T-helper 2 cell (primary cell): ENCODE data around the gene CRTC1.
"Not testable (repeated sequence)": the region's sequence is repeated elsewhere in the genome, so short reads cannot be mapped to it uniquely, and the experiment has no call there.

Source experiments
- DNase-seq, 5 experiments: peaks; one replicate each; pipeline versions ENCODE4 v3.0.0 to v3.0.0-alpha.2; 2012 to 2022

The CRTC1 gene

DNA sequence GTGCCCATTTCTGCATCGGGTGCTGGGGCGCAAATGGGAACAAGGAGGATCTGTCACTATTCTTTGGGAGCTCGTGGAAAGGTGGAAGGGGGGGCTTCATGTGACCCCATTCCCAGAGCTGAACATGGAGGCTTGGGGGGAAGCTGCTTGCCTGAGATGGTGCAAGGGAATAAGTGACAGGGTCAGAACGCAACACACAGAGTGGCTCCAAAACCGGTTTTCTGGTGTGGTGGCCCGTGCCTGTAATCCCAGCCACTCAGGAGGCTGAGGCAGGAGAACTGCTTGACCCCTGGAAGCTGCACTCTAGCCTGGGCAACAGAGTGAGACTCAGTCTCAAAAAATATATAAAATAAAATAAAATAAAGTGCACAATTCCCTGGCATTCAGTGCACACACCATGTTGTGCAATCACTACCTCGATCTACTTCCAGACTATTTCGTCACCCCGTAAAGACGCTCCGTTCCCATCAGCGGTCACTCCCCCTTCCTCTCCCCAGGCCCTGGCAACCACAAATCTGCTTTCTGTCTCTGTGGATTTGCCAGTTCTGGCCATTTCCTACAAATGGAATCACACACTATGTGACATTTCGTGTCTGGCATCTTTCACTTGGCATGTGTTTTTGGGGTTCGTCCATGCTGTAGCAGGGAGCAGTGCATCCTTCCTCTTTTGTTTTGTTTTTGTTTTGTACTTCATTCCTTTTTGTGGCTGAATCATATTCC is 125.8 kb downstream of the CRTC1 start:
- DNase-seq: no peak

DNA sequence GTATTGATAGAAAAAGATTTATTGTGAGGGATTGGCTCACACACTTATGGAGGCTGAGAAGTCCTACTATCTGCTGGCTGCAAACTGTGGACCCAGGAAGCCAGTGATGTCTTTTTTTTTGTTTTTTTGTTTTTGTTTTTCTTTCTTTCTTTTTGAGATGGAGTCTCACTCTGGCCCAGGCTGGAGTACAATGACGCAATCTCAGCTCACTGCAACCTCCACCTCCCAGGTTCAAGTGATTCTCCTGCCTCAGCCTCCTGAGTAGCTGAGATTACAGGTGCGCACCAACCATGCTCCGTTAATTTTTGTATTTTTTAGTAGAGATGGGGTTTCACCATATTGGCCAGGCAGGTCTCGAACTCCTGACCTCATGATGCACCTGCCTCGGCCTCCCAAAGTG is 128.2 kb downstream of the CRTC1 start:
- not testable (repeated sequence) for DNase-seq

DNA sequence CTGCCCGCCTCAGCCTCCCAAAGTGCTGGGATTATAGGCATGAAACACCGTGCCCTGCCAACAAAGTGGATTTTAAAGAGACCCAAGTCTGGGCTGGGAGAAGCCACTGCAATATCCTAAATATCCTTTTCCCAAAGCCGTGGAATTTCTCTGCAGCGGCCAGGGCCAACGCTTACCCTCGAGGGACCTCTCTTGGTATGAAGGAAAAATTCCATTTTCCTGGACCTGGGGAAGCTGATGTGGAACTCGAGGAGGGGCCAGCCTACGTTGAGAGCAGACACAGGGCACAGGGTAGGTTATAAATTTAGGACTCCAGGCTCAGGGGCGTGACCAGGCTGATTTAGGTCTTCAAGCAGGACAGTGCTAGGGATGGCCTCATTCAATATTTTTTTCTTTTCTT is 130.6 kb downstream of the CRTC1 start:
- DNase-seq: no peak

- no peak for DNase-seq
Measured at GRCh38 chr19:18815673-18816072, 132.2 kb downstream of the CRTC1 start.

DNA sequence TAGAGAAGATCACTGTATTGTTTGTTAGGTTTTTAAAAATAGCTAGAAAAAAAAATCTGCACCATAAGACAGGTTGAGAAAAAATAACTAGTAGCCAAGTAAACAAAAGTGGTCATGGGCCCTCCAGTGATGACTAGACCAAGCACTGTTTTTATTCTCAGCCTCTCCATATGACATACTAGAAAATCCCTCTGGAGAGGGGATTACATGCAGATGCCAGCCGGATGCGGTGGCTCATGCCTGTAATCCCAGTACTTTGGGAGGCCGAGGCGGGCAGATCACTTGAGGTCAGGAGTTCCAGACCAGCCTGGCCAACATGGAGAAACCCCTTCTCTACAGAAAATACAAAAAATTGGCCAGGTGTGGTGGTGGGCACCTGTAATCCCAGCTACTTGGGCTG is 133.2 kb downstream of the CRTC1 start:
- not testable (repeated sequence) for DNase-seq

GRCh38 chr19:18817574-18817973 is 134.1 kb downstream of the CRTC1 start:
- no peak for DNase-seq

GRCh38 chr19:18828786-18829185 is 145.3 kb downstream of the CRTC1 start:
- DNase-seq: no peak

DNA sequence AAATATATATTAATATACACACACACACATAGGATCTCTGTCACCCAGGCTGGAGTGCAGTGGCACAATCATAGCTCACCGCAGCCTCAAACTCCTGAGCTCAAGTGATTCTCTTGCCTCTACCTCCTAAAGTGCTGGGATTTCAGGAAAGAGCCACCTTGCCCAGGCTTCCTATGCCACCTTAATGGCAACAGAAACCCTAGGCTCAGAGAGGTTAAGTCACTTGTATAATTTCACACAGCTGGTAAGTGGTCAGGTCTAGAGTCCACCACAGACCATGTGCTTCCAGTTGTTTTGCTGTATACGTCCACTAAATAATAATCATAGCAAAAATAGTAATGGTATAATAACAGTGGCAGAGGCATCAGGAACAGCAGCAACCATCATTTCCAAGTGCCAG is 147.0 kb downstream of the CRTC1 start:
- no peak for DNase-seq

DNA sequence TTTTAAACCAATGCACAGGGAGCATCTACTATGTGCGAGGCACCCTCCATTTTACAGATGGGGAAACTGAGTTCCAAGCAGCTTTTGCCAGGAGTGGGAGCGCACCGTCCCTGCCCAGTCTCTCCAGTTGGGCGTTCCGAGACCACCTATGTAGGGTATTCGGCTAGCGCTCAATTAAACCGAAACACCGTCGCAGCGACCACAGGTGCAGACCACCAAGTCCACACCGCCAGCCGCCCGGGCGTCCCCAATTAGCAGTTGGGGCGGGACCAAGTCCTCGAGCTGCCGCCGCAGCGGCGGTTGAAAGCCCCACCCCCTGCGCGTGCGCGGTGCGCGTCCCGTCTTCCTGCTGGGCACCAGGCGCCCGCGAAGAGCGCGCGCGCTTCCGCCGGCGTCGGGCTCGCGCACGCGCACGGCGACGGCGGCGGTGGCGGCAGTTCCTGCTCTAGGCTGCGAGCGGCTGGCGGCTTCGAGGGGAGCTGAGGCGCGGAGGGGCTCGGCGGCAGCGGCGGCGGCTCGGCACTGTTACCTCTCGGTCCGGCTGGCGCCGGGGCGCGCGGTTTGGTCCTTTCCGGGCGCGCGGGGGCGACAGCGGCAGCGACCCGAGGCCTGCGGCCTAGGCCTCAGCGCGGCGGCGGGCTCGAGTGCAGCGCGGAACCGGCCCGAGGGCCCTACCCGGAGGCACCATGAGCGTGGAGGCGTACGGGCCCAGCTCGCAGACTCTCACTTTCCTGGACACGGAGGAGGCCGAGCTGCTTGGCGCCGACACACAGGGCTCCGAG is 148.2 kb downstream of the CRTC1 start, which contains the start of gene UPF1:
TSS of gene UPF1 (plus strand) at position 436 of the 782 bp plus-strand sequence. CDS start at position 687, 251 bp downstream.
- DNase-seq: peak; percentile 93 to 97 (median 96)
